Endothelial cell of umbilical vein (primary cell): ENCODE results near the gene GLUL. TPM values are rescaled to one million over a fixed set of nuclear protein-coding genes. Genes with fewer than 3 reads are reported as not detected.

Source experiments
- BruUV-seq: library from RNA; stranded (reverse); fragments of 400-500 nt; replicated peaks from 2 replicates; lab custom pipeline; 2021; lab: Mats Ljungman, UMichigan
- CTCF ChIA-PET: fragments of 300-600, 350-600 bp; sonication (Branson Sonifier 250); formaldehyde crosslinking; loops from one replicate; lab custom pipeline; 2021; ENCODE audit warnings: antibody characterized with exemption, inconsistent platforms; lab: Charles Lee
- POLR2A ChIA-PET: fragments of 300-600, 350-600 bp; sonication (Branson Sonifier 250); formaldehyde crosslinking; loops from one replicate; lab custom pipeline; 2021; ENCODE audit warnings: antibody characterized with exemption, inconsistent platforms; lab: Charles Lee
- DNase-seq: peaks from one replicate; pipeline ENCODE4 v3.0.0-alpha.2; 2011; ENCODE audit warnings: low read depth, low spot score
- FAIRE-seq: peaks from 2 replicates; lab custom pipeline; 2011; peaks lifted over from hg19 to GRCh38; lab: Jason Lieb, UNC
- H2AFZ ChIP-seq: 2 replicates; pipeline ENCODE4 v1.6.0; 2012; ENCODE audit warnings: low read depth, low read length, control low read depth, inconsistent platforms
- H3K27ac ChIP-seq: 2 replicates; pipeline ENCODE4 v1.5.1; 2011; ENCODE audit warnings: low read depth, mild to moderate bottlenecking, control low read depth, low read length, moderate library complexity; ENCODE audit not compliant: insufficient read depth
- H3K27me3 ChIP-seq, 2 experiments: 2 replicates each; pipeline versions ENCODE4 v1.6.0 to v1.6.1; 2011; ENCODE audit warnings: low read length in 2 of 2, mixed read lengths in 1 of 2; ENCODE audit not compliant: control insufficient read depth in 2 of 2, insufficient read depth in 2 of 2
- H3K36me3 ChIP-seq, 2 experiments: 2 replicates in 1 of 2; 3 replicates in 1 of 2; pipeline ENCODE4 v1.5.1; 2011; ENCODE audit warnings: low read length in 2 of 2, mild to moderate bottlenecking in 1 of 2, moderate library complexity in 1 of 2; ENCODE audit not compliant: control insufficient read depth in 2 of 2, insufficient read depth in 2 of 2; ENCODE audit errors: extremely low read depth in 1 of 2
- H3K4me1 ChIP-seq: 3 replicates; pipeline ENCODE4 v1.5.1; 2011; ENCODE audit warnings: mild to moderate bottlenecking, low read length; ENCODE audit not compliant: control insufficient read depth, insufficient read depth; ENCODE audit errors: extremely low read depth
- H3K4me2 ChIP-seq: 2 replicates; pipeline ENCODE4 v1.6.1; 2011; ENCODE audit warnings: low read length, control low read depth, mixed read lengths; ENCODE audit not compliant: insufficient read depth
- H3K4me3 ChIP-seq, 3 experiments: fragments of 200-600 bp in 1 of 3; sonication (generic), shearing (Covaris generic) in 1 of 3; replicated peaks in 1 of 3; 2 replicates each; pipeline ENCODE4 v1.5.1; 2011 to 2016; ENCODE audit warnings: control low read depth in 3 of 3, low read length in 3 of 3, mild to moderate bottlenecking in 2 of 3, inconsistent platforms in 1 of 3, low read depth in 1 of 3, moderate library complexity in 1 of 3; ENCODE audit not compliant: insufficient read depth in 1 of 3
- H3K79me2 ChIP-seq: 2 replicates; pipeline ENCODE4 v1.6.0; 2012; ENCODE audit warnings: low read length, inconsistent platforms; ENCODE audit not compliant: control insufficient read depth, insufficient read depth
- H3K9ac ChIP-seq: replicated peaks from 2 replicates; pipeline ENCODE3; 2011; ENCODE audit warnings: low read length, control low read depth; ENCODE audit not compliant: insufficient read depth; ENCODE audit errors: extremely low read depth
- H3K9me1 ChIP-seq: replicated peaks from 3 replicates; pipeline ENCODE4 v1.6.0; 2011; ENCODE audit warnings: mild to moderate bottlenecking, low read length; ENCODE audit not compliant: control insufficient read depth, insufficient read depth; ENCODE audit errors: extremely low read depth
- H3K9me3 ChIP-seq: replicated peaks from 2 replicates; pipeline ENCODE4 v1.5.1; 2012; ENCODE audit warnings: low read length, inconsistent platforms; ENCODE audit not compliant: control insufficient read depth, insufficient read depth
- H4K20me1 ChIP-seq: replicated peaks from 2 replicates; pipeline ENCODE3; 2011; ENCODE audit warnings: mild to moderate bottlenecking, low read length; ENCODE audit not compliant: control insufficient read depth, insufficient read depth; ENCODE audit errors: extremely low read depth
- CTCF ChIP-seq, 2 donors: IDR thresholded peaks; 1 replicate in 1 of 2; 2 replicates in 1 of 2; pipeline ENCODE4 v1.5.1; 2011; ENCODE audit warnings: low read length in 2 of 2, mild to moderate bottlenecking in 2 of 2, moderate library complexity in 2 of 2, control low read depth in 1 of 2, inconsistent platforms in 1 of 2, low read depth in 1 of 2; ENCODE audit not compliant: insufficient read depth in 1 of 2; ENCODE audit errors: extremely low read depth in 1 of 2
- EZH2 ChIP-seq: IDR thresholded peaks from 2 replicates; pipeline ENCODE4 v1.6.1; 2012; ENCODE audit warnings: borderline replicate concordance, low read depth, mild to moderate bottlenecking, moderate library complexity, low read length, inconsistent platforms; ENCODE audit not compliant: severe bottlenecking
- FOS ChIP-seq: IDR thresholded peaks from 2 replicates; pipeline ENCODE4 v1.6.1; 2011; ENCODE audit warnings: mild to moderate bottlenecking, low read length, moderate library complexity, borderline replicate concordance; ENCODE audit not compliant: insufficient read depth
- GATA2 ChIP-seq: IDR thresholded peaks from 2 replicates; pipeline ENCODE4 v1.7.0; 2011; ENCODE audit warnings: low read depth, mild to moderate bottlenecking, moderate library complexity, mixed read lengths, low read length; ENCODE audit not compliant: insufficient read length, insufficient read depth
- JUN ChIP-seq: IDR thresholded peaks from 2 replicates; pipeline ENCODE4 v1.6.1; 2011; ENCODE audit warnings: borderline replicate concordance, low read depth; ENCODE audit not compliant: insufficient read length, insufficient read depth
- MAX ChIP-seq: IDR thresholded peaks from 2 replicates; pipeline ENCODE4 v1.6.1; 2011; ENCODE audit not compliant: insufficient read depth, insufficient read length
- MYC ChIP-seq: IDR thresholded peaks from one replicate; pipeline ENCODE4 v1.6.1; 2011; ENCODE audit warnings: mild to moderate bottlenecking, low read depth, low read length
- POLR2A ChIP-seq: IDR thresholded peaks from 2 replicates; pipeline ENCODE4 v1.6.1; 2012; ENCODE audit warnings: low read depth, mild to moderate bottlenecking, control low read depth, low read length
- POLR2AphosphoS5 ChIP-seq: IDR thresholded peaks from 2 replicates; pipeline ENCODE4 v1.6.1; 2012; ENCODE audit warnings: low read depth, mild to moderate bottlenecking, control low read depth, low read length, moderate library complexity; ENCODE audit not compliant: insufficient read depth
- dilution Hi-C: fragments of 300-500 bp; cut with MboI; formaldehyde crosslinking; loops from one replicate; pipeline ENCODE4 v1.15.0; 2019; ENCODE audit warnings: low sequenced_read_pairs; ENCODE audit not compliant: extremely low pct_ligation_motif_present
- intact Hi-C: fragments of 100-400 bp; cut with micrococcal nuclease; formaldehyde crosslinking; loops from one replicate; pipeline ENCODE4 v1.10.0; 2022
- polyA plus RNA-seq, 4 experiments: library from polyadenylated mRNA; depleted of rRNA in 3 of 4; stranded (reverse) in 3 of 4; unstranded in 1 of 4; fragments of >200 nt; gene quantifications; 2 replicates each; pipeline versions ENCODE4 v1.2.1 to v1.2.3, GENCODE V29; 2011 to 2012; ENCODE audit warnings: missing spikeins in 1 of 4
- total RNA-seq: library from RNA; stranded (reverse); gene quantifications from 2 replicates; pipeline ENCODE4 v1.2.3, GENCODE V29; 2021

The GLUL gene
- total and polyA plus RNA-seq, 2 donors (not counting 3 experiments of a cell fraction or from before 2014, with no cell fraction given) = 172 to 187 TPM

DNA sequence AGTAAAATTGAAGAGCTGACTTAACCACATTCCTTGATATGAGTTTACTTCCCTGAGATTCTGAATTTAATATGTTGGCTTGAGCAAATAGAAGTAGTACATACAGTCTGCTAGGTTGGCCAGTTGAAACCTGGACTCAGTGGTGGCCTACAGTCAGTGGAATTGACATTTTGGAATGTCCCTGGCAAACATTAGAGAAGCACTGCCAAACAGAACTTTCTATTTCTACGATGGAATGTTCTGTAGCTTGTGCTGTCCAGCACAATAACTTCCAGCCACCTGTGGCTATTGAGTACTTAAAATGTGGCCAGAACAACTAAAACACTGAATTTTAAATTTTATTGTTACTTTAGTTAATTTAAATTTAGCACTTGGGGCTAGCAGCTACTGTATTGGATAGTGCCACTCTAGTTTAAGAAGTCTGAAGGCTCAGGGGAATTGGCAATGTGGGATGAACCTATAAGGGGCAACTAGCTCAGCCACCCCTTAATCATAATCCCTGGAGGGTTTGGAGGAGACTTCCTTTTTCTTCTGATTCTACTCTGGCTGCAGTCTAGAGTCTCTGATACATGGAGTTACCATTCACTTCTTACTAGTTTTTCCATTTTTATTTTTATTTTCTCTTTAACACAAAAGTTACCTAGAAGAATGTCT lies 19.2 kb upstream of the GLUL start:
- H3K9me3 ChIP-seq = no peaks in the 10 kb centered on the region
- H2AFZ ChIP-seq = no peak overlapping the region
- H3K9me1 ChIP-seq = no peaks in the 10 kb centered on the region
- no peak for TF ChIP-seq MYC
- TF ChIP-seq POLR2A = no peak
- TF ChIP-seq POLR2AphosphoS5 = no peak
- no peak for TF ChIP-seq MAX
- TF ChIP-seq CTCF (IDR thresholded peaks at IDR 0.05; ENCODE audit: extremely low read depth in 1 of 2, insufficient read depth in 1 of 2, low read depth in 1 of 2, low read length in 2 of 2) = no peak
- no peak for TF ChIP-seq EZH2
- TF ChIP-seq JUN = no peak
- TF ChIP-seq FOS = no peak
- no peak for TF ChIP-seq GATA2
- no peaks in the 10 kb centered on the region for H4K20me1 ChIP-seq
- H3K4me3 ChIP-seq = no peak overlapping the region
- H3K4me2 ChIP-seq = no peak overlapping the region
- CTCF ChIA-PET = interaction anchor here (0.7 to 0.8 kb wide), 2 partner anchors 12 to 14 kb away, joined by 3 read pairs; no protein-coding TSS in a partner anchor
- DNase-seq (no peak), FAIRE-seq (no peak)
- no peaks in the 10 kb centered on the region for H3K36me3 ChIP-seq
- no peak overlapping the region for H3K27ac ChIP-seq
- dilution Hi-C loops = no loop called here
- peaks cover 0 to 3% of the 10 kb centered on the region in 2 experiments for H3K27me3 ChIP-seq
- H3K79me2 ChIP-seq = no peaks in the 10 kb centered on the region
- H3K4me1 ChIP-seq = no peaks in the 10 kb centered on the region
- intact Hi-C loops = no loop called here
- H3K9ac ChIP-seq = no peak overlapping the region
- POLR2A ChIA-PET = interaction anchor here (1.4 kb wide), 1 partner anchor 19 kb away, joined by 3 read pairs; the partner anchor contains the start of gene GLUL
- BruUV-seq = no TSS peak
